ENCODE measurements around the gene GTPBP1. TPM values are rescaled to one million over a fixed set of nuclear protein-coding genes. Genes with fewer than 3 reads are reported as not detected.

Gene GTPBP1
- 10 to 100 TPM; 32.2 to 58.0 (median 44.1) TPM for polyA plus RNA-seq (ENCODE audit: insufficient read length in 4 of 4)

DNA sequence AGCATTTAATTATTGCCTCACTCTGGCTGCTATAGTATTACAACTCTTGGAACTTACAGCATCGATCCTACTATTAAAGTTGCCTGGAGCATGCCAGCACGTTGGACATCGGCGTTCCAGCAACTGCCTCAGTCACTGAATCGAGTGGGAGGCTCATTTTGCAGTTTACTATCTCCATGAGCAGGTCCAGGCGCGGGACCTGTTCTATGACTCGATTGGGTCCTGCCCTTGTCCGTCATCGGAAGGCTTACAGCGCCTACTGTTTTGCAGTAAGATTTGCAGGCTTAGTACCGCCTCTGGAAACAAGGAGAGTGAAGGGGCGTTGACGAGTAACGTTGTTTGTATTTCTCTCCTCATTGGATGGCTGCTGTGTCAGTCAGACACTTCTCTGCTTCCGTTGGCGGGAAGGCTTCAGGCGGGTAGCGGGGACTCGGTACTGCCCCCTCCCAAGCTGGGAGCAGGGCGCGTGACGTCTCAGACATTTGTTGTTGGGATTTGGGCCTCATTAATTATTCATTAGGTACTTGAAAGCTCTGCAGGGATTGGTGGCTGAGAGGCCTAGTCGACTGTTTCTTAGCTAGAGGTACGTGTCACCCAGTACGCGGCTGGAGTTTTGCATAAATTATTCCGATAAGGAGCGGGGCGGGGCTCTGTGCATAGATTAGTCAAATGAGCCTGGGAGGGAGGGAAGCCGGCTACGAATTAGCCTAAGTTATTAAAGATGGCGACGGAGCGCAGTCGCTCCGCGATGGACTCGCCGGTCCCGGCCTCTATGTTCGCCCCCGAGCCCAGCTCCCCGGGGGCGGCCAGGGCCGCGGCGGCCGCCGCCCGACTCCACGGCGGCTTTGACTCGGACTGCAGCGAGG, at the start of gene GTPBP1:
GTPBP1 (plus strand) TSS at position 710 of the 866 bp plus-strand sequence; CDS start at position 722, 12 bp downstream.
- DNase-seq (ENCODE audit: low read depth in 4 of 4, low spot score in 3 of 4) = peak; percentile 100

DNA sequence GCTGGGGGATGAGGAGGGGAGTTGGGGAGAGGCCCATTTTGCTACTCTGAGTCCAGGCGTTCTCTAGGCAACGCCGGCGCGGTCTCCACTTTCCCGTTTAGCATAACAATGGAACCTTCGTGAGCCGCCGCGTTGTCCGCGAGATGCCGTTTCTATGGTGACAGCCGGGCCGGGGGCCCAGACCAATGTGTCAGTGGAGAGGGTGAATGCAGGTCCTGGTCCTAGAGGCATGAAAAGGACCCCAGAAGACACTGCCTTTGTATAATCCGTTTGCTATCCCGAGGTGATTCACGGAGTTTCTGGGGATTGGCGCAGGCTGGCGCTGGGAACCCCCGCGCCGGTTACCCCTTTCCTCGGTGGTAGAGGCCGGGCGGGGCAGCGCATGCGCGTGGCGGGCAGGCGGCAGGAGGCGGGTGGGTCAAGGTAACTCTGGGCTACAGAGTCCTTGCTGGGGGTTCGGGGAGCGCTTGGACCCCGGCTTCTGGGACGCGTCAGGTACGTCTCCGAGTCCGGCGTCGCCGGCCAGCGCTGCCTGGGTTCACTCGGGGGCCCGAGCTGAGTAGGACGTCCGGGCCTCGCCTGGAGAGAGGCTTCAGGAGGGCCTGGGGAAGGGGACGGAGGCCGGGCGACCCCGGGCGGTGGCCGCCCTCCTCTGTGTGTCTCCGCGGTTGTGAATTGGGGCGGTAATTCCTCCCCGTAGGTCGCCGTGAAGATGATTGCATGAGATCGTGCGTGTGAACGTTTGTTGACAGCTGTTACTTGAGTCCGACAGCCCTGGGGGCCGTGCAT, 49.3 kb upstream of the GTPBP1 start, which contains the start of the genes CBY1 and FAM227A:
CBY1 (plus strand) TSS at position 383 of the 789 bp plus-strand sequence. CDS start 11,417 bp downstream, outside the sequence.
FAM227A (minus strand) TSS at position 137 of the 789 bp plus-strand sequence. CDS start 6,224 bp downstream, outside the sequence.
- DNase-seq (ENCODE audit: low read depth in 4 of 4, low spot score in 3 of 4) = peak; percentile 76 to 87 (median 78)

DNA sequence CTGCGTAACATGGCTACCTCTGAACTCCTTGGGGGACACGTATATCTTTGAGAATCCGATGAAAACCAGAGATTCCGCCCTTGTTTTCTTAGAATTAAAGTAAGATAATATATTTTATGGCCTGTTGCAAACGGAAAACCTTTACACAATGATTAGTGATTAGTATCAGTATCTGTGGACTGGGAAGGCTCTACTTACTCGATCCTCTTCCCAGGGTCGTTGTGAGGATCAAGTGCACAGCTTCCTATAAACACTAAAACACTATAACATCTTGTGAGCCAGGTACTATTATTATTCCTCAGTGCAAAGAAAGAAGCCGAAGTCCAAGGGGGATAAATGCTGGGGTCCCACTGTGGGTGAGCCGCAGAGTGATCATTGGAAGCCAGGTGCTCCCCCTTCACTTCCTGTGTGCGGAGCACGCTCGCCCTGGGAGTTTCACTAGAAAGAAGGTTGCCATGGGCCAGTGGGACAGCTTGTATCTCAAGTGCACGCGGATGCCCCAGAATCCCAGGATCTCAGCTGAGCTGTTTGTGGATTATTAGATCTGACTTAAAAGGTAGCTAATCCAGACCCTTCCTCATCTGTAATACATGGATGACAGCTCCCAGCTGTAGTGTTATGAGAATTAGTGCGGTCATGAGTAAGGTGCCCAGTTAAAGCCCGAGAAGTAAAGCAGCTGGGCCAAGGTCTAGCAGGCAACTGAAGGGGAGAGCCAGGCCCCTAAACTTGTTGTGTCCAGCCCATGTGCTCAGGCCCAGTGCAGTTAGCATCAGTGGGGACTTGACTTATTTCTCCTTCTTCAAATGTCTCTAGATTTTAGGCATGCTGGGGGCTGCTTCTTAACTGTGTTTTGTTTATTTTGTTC, 48.5 kb upstream of the GTPBP1 start:
- DNase-seq (ENCODE audit: low read depth in 4 of 4, low spot score in 3 of 4) = peak in 3 of 4 donors; percentile 2 to 18 (median 10)

DNA sequence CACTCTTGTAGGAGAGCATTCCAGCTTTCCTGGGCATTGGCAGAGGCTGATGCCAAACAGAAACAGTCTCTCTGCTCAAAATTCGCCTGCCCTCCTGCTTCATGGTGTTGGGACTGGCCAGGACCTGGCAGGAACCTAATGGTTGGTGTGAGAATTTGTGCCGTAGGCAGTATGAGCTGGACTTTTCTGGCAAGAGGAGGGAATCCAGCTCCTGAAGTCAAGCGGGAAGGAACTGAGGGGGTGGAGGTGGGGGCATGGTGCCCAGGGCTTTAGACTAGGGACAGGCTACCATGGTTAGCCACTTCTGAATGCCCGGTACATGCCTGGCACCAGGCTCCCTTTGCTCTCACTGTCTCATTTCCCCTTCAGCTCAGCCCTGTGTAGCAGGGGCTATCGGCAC, 30.9 kb upstream of the GTPBP1 start:
- no peak for DNase-seq (ENCODE audit: low read depth in 4 of 4, low spot score in 3 of 4)

DNA sequence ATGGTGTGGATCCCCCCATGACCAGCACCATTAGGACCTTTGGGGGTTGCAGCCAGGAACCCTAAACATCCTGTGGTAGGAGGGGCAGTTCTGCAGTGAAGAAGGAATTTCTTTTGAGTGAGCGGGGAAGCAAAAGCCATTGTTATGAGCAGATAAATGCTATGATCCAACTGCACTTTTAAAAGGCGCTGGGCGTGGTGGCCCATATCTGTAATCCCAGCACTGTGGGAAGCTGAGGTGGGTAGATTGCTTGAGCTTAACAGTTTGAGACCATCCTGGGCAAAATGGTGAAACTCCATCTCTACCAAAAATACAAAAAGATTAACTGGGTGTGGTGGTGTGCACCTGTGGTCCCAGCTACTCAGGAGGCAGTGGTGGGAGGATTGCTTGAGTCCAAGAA, 29.9 kb upstream of the GTPBP1 start:
- no peak for DNase-seq (ENCODE audit: low read depth in 4 of 4, low spot score in 3 of 4)

DNA sequence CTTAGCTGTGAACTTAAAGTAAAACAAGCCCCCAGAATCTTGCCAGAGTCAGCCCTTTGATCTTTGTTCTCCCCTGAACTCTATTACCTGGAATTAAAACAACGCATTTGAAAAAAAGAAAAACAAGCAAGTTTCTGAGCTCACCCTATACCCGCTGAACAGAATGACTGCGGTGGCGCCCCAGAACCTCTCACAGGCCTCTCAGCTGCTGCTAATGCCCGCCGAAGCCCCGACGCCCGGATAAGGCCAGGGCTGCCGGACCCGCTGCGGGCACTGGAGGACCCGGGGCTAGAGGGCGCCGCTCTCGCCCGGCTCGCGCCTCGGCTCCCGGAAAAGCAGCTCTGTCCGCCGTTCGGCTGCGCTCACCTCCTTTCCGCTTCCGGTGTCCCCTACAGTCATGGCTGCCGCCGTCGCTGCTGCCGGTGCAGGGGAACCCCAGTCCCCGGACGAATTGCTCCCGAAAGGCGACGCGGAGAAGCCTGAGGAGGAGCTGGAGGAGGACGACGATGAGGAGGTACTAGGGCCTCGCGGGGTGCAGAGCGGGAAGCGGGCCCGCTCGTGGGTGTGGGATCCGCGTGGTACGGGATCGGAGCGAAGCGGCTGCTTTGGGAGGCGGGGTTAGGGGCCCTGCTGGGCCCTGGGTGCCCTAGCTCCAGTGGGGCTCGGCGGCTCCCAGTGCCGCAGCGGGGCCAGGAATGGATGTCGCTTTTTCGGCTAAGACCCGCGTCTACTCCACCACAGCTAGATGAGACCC, 24.0 kb upstream of the GTPBP1 start, which contains the start of gene TOMM22:
TOMM22 (plus strand) TSS at position 376 of the 754 bp plus-strand sequence; CDS start at position 398, 22 bp downstream.
- peak in 3 of 4 donors; percentile 72 to 75 (median 72) for DNase-seq (ENCODE audit: low read depth in 4 of 4, low spot score in 3 of 4)

DNA sequence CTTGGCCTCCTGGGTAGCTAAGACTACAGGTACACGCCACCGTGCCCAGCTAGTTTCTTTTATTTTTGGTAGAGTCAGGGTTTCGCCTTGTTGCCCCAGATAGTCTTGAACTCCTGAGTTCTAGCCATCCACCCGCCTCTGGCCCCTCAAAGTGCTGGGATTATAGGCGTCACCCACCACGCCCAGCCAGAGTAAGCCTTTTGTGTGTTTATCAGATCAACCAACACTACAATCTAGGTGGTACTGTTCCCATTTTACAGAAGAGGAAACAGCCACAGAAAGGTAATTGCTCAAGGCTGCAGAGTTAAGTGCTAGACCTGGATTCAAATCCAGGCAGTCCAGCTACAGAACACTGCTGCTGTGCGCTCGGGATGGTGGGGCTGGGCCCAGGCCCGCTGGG, 20.8 kb upstream of the GTPBP1 start:
- no peak for DNase-seq (ENCODE audit: low read depth in 4 of 4, low spot score in 3 of 4)

DNA sequence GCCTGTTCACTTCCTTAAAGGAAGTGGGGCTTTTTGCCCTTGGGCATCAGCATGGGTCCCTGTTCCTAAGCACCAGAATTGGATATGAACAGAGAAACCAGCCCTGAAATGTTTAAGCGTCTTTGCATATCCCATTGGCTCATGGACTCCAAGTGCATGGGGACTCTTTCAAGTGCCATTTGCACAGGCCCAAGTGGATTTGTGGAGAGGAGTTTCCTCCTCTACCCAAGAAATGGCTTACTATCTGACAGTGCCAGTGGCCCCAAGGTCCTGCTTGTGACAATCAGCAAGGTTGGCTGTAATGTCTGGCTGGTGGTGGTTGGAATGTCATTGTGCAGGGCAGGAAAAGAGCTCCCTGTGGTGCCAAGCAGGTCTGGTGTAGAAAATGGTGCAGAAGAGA, 20.0 kb upstream of the GTPBP1 start:
- DNase-seq (ENCODE audit: low read depth in 4 of 4, low spot score in 3 of 4) = no peak

DNA sequence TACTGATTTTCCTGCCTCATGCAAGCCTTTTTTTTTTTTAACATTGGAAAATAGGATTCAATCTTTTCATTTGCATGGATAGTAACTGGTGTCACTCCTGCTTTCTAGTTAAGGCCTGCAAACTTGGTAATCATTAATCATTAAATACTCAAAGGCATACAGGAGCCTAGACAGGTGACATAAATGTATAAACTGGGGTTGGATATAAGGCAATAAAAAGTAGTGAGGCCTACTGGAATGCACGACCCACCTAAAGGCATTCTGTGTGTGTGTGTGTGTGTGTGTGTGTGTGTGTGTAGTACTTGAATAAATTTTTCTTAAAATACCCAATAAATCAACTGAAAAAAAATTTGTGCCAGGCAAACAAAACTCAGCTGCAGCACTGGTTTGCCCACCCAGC, 16.1 kb upstream of the GTPBP1 start:
- no peak for DNase-seq (ENCODE audit: low read depth in 4 of 4, low spot score in 3 of 4)

DNA sequence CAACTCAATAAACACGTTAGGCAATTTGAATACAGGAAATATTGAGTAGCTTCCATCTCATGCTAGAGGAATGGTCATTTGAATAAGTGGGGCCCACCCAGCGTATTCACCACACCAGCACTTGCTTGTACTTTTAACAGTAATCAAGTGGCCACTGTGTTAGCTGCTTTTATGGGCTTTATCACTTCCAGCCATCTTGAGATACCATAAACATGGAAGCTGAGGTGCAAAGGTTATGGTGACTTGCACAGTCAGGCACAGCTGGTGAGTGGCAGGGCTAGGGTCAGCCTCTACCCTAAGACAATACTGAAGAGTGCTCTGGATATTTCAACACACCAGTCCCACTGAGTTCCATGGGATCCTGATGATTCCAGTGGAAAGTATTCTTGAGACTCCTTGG, 11.7 kb upstream of the GTPBP1 start:
- DNase-seq (ENCODE audit: low read depth in 4 of 4, low spot score in 3 of 4) = no peak

DNA sequence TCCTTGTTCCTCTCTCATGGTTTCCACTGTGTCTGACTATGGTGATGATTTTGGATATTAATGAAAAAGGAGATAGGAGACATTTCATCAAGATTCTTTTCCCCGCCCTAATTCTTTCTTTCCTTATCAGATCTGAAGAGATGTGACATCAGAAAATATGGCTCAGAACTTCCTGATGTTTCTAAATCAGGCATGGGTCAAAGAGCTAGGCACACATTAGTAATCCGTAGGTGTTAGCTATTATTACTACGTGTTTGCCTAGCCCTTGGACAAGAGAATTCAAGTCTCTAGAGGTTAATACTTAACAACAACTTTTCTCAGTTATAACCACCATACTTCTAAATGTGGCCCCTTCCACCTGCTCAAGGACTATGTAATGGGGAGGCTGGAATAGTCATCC, 10.8 kb upstream of the GTPBP1 start:
- no peak for DNase-seq (ENCODE audit: low read depth in 4 of 4, low spot score in 3 of 4)

DNA sequence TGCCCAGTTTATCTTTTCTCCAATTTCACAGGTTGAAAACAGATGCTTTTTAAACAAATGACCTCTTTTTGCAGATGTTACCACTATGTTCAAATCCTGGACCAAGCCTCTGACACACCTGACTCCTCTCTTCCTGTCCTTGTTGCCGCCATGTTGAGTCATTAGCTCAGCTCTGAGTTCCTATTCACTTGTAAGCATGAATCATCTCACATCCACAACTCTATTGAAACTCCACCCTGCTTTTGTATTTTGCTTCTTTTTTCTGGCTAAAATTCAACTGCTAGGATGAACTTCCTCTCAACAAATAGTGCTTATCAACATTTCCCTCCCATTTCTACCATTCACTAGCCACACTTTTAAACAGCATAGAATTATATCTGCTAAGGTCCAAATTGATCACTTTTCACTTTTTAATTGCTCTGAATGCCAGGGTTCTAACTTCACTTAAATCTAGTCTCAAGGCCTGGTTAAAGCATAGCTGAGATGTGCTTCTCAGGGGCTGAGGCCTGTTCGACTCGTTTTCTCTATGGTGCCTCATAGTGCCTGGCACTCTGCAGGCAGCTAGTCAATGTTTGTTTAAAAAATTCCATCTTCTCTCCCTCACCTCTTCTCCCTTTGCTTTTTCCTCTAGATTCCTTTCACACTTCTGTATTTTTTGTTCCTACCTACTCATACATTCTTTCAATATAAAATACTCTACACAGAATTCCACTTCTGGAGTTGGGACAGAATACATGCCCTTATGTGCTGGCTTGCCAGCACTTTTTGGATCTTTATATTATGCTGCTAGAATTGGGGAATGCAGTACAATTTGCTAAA, 8.9 kb upstream of the GTPBP1 start:
- no peak for DNase-seq (ENCODE audit: low read depth in 4 of 4, low spot score in 3 of 4)

DNA sequence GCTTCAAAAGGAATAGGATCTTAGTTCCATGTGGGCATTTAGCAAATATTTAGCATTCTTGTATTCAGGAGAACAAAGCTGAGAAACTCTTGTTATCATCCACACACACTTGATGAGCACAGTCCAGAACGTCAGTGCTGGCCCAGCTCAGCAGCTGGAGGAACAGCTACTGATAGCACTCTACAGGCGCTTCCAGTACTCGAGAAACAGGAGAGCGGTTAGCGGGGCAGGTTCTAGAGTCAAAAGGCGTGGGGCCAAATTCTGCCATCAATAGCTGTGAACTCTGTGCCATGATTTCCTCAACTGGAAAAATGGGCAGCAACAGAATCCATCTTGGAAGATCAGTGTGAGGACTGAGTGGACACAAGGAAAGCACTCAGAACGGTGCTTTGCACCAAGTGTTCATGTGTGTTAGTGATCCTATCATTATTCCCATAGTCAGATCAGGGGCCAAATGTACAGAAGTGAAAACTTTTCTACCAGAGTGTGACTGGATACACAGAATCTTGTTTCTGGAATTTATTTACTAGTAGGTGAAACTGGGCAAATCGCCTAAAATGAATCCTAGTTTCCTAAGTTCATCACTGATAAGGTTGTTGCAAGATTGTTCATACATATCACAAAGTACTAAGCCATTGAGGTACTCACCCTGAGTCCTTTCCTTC, 8.2 kb upstream of the GTPBP1 start:
- no peak for DNase-seq (ENCODE audit: low read depth in 4 of 4, low spot score in 3 of 4)

DNA sequence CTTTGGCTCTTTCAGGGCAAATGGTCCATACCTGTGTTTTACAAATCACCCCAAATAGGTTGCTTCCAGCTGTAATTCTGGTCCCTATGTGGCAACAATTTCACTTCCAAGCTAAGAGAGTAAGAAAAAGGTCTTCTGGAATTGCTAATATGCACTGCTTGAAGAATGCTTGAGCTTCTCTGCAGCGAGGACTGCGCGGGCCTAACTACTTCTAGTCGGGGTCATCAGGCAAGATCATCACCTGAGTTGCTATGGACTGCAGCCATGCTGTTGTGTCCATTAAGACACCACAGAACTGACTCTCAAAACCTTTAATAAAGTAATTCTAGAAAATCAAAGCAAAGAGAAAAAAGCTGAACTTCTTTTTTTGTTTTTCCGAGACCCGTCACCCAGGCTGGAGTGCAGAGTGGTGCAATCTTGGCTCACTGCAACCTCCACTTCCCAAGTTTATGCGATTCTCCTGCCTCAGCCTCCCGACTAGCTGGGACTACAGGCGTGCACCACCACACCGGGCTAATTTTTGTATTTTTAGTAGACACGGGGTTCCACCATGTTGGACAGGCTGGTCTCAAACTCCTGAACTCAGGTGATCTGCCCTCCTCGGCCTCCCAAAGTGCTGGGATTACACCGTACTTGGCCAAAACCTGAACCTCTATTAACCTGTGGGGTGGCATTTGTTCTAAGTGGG, 7.2 kb upstream of the GTPBP1 start:
- no peak for DNase-seq (ENCODE audit: low read depth in 4 of 4, low spot score in 3 of 4)

DNA sequence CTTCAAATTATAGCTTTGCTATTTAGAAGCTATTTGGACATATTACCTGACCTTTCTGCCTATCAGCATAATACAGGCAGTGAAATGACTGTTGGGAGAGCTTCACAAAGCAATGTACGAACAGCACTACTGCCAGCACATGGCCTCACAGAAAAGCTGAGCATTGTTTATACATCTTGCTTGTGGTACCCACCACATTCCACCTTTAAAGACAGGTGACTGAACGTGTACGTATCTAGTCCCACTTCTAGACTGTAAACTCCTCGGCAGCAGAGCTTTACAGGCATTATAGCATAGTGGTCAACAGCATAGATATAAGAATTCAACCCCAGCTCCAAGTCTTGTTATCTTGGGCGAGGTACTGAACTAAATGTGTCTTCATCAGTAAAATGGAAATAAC, 6.6 kb upstream of the GTPBP1 start:
- no peak for DNase-seq (ENCODE audit: low read depth in 4 of 4, low spot score in 3 of 4)

DNA sequence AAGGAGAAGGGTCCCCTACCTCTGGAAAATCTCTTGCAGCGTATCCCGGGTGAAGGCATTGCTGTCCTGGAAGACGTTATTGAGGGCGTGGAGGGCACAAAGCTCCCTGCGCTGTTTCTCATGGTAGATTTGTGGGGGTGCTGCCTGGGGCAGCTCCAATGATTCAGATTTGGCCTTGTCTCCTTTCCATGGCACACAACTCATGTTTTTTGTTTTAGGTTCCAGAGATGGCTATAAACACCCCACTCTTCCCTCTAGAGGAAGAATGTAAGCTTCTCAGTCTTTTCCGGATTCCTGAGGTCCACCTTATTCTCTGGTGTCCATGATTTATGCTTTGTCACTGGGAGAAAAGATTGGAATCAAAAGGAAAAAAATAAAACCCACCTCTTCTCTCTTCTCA, 6.0 kb upstream of the GTPBP1 start:
- DNase-seq (ENCODE audit: low read depth in 4 of 4, low spot score in 3 of 4) = no peak

DNA sequence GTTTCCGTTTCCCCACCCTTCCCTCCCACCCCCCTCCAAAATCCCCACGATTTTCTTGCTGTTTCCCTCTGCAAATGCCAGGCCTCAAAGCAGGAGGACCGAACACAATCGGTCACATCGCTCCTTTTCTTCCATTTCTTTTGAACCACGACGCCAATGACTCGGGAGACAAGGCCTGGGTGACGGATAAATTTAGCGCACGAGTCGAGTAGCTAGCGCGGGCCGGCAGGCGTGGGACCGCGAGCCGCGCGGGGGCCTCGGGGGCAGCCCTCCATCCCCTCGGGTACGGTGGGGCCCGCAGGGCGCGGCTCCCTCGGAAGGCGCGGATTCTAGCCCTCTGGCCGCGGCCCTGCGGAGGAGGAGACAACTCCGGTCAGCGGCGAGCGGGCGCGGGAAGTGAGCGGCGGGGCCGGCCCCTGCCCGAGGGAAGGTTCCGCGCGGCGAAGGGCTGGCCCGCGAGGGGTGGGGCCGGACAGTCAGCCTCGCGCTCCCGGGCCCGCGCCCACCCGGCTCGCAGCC, 5.4 kb upstream of the GTPBP1 start:
- DNase-seq (ENCODE audit: low read depth in 4 of 4, low spot score in 3 of 4) = no peak
